ENCODE results near the gene FDXR. TPM values are rescaled to one million over a fixed set of nuclear protein-coding genes. Genes with fewer than 3 reads are reported as not detected.
"Not testable (repeated sequence)": the region's sequence is repeated elsewhere in the genome, so short reads cannot be mapped to it uniquely, and the experiment has no call there.

Gene FDXR
- polyA plus RNA-seq, 2 of the 4 experiments (the other 2 are of a cell fraction) = 32.5 to 43.3 TPM

DNA sequence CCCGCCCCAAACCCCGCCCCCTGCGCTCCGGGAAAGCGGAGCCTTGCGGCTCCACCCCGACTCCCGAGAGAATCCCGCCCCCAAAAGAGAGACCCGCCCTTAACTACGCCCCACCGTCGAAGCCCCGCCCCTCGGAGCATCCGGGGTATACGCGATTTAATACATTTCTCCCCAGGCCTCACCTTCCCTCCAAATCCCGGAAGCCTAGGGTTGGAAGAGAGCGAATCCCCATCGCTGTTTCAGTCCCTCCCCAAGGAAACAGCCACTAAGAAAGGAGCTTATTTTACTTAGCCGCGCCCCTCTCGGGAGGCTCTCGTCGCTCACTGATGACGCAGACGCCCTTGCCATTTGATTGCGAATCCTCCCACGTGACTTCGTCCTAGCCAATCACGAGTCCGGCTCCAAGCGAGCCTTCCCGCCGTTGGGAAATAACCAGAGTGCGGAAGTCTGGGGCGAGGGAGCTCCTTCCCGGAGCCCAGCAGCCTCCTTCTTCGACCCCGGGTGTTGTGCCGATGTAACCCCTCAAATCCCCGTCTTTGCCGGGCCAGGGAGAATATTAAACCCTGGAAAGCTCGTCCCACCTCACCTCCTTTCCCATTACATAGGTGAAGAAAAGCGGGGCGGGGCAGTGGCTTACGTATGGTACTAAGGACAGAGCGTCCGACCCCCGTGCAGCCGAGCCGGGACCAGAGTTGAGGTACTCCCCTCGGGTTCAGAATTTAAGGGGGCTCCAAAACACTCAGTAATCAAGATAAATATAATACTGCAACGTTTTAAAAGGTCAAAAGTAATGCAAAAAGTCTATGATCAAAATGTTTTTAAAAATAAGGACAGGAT lies 461 bp upstream of the FDXR start (continued):
- TF ChIP-seq, protein P1, sequence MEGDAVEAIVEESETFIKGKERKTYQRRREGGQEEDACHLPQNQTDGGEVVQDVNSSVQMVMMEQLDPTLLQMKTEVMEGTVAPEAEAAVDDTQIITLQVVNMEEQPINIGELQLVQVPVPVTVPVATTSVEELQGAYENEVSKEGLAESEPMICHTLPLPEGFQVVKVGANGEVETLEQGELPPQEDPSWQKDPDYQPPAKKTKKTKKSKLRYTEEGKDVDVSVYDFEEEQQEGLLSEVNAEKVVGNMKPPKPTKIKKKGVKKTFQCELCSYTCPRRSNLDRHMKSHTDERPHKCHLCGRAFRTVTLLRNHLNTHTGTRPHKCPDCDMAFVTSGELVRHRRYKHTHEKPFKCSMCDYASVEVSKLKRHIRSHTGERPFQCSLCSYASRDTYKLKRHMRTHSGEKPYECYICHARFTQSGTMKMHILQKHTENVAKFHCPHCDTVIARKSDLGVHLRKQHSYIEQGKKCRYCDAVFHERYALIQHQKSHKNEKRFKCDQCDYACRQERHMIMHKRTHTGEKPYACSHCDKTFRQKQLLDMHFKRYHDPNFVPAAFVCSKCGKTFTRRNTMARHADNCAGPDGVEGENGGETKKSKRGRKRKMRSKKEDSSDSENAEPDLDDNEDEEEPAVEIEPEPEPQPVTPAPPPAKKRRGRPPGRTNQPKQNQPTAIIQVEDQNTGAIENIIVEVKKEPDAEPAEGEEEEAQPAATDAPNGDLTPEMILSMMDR (IDR thresholded peaks at IDR 0.05) = no peak
- TF ChIP-seq NR3C1 (IDR thresholded peaks at IDR 0.05) = no peak

DNA sequence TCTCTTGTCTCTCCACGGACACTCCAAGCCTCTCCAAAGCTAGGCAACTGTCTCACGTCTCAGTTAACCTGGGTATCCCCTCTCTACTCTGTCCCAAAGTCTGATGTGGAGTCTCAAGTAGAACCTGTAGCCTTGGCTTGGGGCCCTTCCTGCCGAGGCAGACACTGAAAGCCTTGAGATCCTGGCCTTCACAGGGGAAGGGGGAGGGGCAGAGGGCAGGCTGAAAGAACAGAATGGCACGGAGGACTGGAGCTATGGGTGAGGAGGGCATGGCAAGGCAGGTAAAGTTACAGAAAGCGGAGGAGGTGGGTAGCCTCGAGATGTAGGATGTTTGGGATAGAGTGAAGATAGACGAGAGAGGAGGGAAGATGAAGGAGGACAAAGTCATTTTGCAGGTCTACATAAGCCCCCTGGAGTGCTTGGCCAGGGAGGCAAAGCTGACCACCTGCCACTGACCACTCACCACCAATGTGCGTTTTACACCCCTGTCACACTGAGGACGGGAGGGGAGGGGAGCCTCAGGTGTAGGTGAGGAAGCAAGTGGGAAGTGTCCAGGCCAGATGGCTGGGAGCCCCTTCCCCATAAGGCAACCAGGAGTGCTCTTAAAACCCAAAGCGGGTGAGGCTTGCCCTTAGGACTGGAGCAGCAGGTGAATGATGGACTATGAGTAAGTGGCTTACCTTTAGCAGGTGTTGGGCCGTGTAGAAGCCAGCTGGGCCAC lies 1.3 kb downstream of the FDXR start:
- Histone ChIP-seq H3K9me3 (no peaks in the 10 kb centered on the region), H3K4me1 (peaks cover 22% of the 10 kb centered on the region), H3K4me3 (peak overlapping the region; percentile 69), H3K4me2 (peak overlapping the region; percentile 86), H3K27ac (peak overlapping the region in 1 of 2 experiments; percentile 94; a peak in 3 of 6 replicates)
- DNase-seq (ENCODE audit: low read depth in 1 of 2, low spot score in 1 of 2) = no peak
- TF ChIP-seq CHD2 (IDR thresholded peaks at IDR 0.05; ENCODE audit: low read length, partially characterized antibody) (no peak), ZNF302 (CRISPR knock-in tag; IDR thresholded peaks at IDR 0.05) (no peak), HOXA7 (CRISPR knock-in tag; IDR thresholded peaks at IDR 0.05) (no peak), MYC (IDR thresholded peaks at IDR 0.05; ENCODE audit: borderline replicate concordance, low read length) (no peak), HDAC2 (IDR thresholded peaks at IDR 0.05) (no peak), TFCP2L1 (CRISPR knock-in tag; IDR thresholded peaks at IDR 0.05) (no peak), GATA3 (IDR thresholded peaks at IDR 0.05; ENCODE audit: borderline replicate concordance) (no peak), BHLHE40 (IDR thresholded peaks at IDR 0.05; ENCODE audit: low read depth, low read length) (no peak)
- TF ChIP-seq, protein P2, sequence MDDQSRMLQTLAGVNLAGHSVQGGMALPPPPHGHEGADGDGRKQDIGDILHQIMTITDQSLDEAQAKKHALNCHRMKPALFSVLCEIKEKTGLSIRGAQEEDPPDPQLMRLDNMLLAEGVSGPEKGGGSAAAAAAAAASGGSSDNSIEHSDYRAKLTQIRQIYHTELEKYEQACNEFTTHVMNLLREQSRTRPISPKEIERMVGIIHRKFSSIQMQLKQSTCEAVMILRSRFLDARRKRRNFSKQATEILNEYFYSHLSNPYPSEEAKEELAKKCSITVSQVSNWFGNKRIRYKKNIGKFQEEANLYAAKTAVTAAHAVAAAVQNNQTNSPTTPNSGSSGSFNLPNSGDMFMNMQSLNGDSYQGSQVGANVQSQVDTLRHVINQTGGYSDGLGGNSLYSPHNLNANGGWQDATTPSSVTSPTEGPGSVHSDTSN (IDR thresholded peaks at IDR 0.05) = no peak
- TF ChIP-seq, protein P3, sequence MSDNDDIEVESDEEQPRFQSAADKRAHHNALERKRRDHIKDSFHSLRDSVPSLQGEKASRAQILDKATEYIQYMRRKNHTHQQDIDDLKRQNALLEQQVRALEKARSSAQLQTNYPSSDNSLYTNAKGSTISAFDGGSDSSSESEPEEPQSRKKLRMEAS (IDR thresholded peaks at IDR 0.05) = no peak
- CTCF ChIA-PET = interaction anchor here (1.0 to 42.4 kb wide), 5 partner anchors 19 to 330 kb away, joined by 3 to 1302 read pairs (median 3); partner anchors contain the start of genes GRIN2C, NAT9 and OTOP2
- no peak for ATAC-seq
- POLR2A ChIA-PET = interaction anchor here (2.4 kb wide), 2 partner anchors 8 to 28 kb away, joined by 10 to 43 read pairs; no protein-coding TSS in a partner anchor
- FAIRE-seq = no peak
- WGBS (ENCODE audit: missing lambda C conversion rate) = 82% methylated on average over 11 of the region's 11 CpGs

- ATAC-seq = no peak
- POLR2A ChIA-PET = interaction anchor here (1.2 kb wide), 1 partner anchor 8 kb away, joined by 3 read pairs; no protein-coding TSS in a partner anchor
- no peak for FAIRE-seq
- H3K4me3 ChIP-seq = no peak overlapping the region
- H3K4me2 ChIP-seq = no peak overlapping the region; the same call in 2 of the 3 replicates
- H3K4me1 ChIP-seq = peaks cover 22% of the 10 kb centered on the region
- 79% methylated on average over 3 of the region's 3 CpGs for WGBS (ENCODE audit: missing lambda C conversion rate)
- no peaks in the 10 kb centered on the region for H3K9me3 ChIP-seq
- TF ChIP-seq SREBF2 (IDR thresholded peaks at IDR 0.05) = no peak
- no peak for TF ChIP-seq KDM1A (IDR thresholded peaks at IDR 0.05; ENCODE audit: low read depth)
- TF ChIP-seq EHMT2 (IDR thresholded peaks at IDR 0.05; ENCODE audit: low read depth) = no peak
- TF ChIP-seq BHLHE40 (IDR thresholded peaks at IDR 0.05; ENCODE audit: low read depth, low read length) = no peak
- TF ChIP-seq, protein P3 (IDR thresholded peaks at IDR 0.05) = no peak
- no peak for TF ChIP-seq HEYL (CRISPR knock-in tag; IDR thresholded peaks at IDR 0.05)
- no peak for TF ChIP-seq MAFK (IDR thresholded peaks at IDR 0.05; ENCODE audit: partially characterized antibody)
- TF ChIP-seq CHD2 (IDR thresholded peaks at IDR 0.05; ENCODE audit: low read length, partially characterized antibody) = no peak
- no peak for TF ChIP-seq FOSB (CRISPR knock-in tag; IDR thresholded peaks at IDR 0.05)
- TF ChIP-seq TP53 (CRISPR knock-in tag; IDR thresholded peaks at IDR 0.05) = no peak
- TF ChIP-seq JUNB (IDR thresholded peaks at IDR 0.05) = no peak
- no peak for TF ChIP-seq HOXB13 (CRISPR knock-in tag; IDR thresholded peaks at IDR 0.05; ENCODE audit: low read depth)
- no peak for TF ChIP-seq ESRRA (IDR thresholded peaks at IDR 0.05; ENCODE audit: borderline replicate concordance, low read length)
- no peak for TF ChIP-seq CHD4 (IDR thresholded peaks at IDR 0.05; ENCODE audit: borderline replicate concordance)
- TF ChIP-seq MYC (IDR thresholded peaks at IDR 0.05; ENCODE audit: borderline replicate concordance, low read length) = no peak
- TF ChIP-seq MAZ (IDR thresholded peaks at IDR 0.05; ENCODE audit: borderline replicate concordance, low read depth, low read length) = no peak
- TF ChIP-seq POLR2A (IDR thresholded peaks at IDR 0.05; ENCODE audit: low read length) = no peak
- TF ChIP-seq POLR2AphosphoS2 (conservative IDR thresholded peaks at IDR 0.05; ENCODE audit: low read length) = no peak
- TF ChIP-seq JUN (IDR thresholded peaks at IDR 0.05) = no peak
- DNase-seq (ENCODE audit: low read depth in 1 of 2, low spot score in 1 of 2) = no peak
- CTCF ChIA-PET = interaction anchor here (0.6 to 42.4 kb wide), 9 partner anchors 18 to 331 kb away, joined by 3 to 1302 read pairs (median 4); partner anchors contain the start of genes GRIN2C, NAT9 and OTOP2
- H3K27ac ChIP-seq = no peak overlapping the region
Observed at GRCh38 chr17:74870512-74870911, 2.3 kb downstream of the FDXR start.

GRCh38 chr17:74870028-74870427 lies 2.8 kb downstream of the FDXR start:
- H3K4me3 ChIP-seq; H3K27ac ChIP-seq; ATAC-seq; H3K9me3 ChIP-seq; DNase-seq (ENCODE audit: low read depth in 1 of 2, low spot score in 1 of 2); H3K4me2 ChIP-seq; FAIRE-seq: not testable (repeated sequence)
- CTCF ChIA-PET = interaction anchor here (0.6 to 42.4 kb wide), 6 partner anchors 18 to 304 kb away, joined by 3 to 1302 read pairs (median 4); partner anchors contain the start of genes GRIN2C and NAT9
- WGBS (ENCODE audit: missing lambda C conversion rate) = 84% methylated on average over 9 of the region's 9 CpGs
- H3K4me1 ChIP-seq = peaks cover 22% of the 10 kb centered on the region
- POLR2A ChIA-PET = interaction anchor here (1.2 kb wide), 1 partner anchor 8 kb away, joined by 3 read pairs; no protein-coding TSS in a partner anchor
